HG03558 (cell line): ENCODE data around the gene ADH1C.

Experiments
- ATAC-seq: cut with Tn5 transposase; IDR thresholded peaks from one replicate; pipeline ENCODE4 v1.9.1; 2021; ENCODE audit warnings: moderate number of reproducible peaks; ENCODE audit not compliant: unreplicated experiment; ENCODE audit errors: extremely low read depth

ADH1C gene

GRCh38 chr4:99310389-99310788 is 42.2 kb downstream of the ADH1C start:
- no peak for ATAC-seq

- no peak for ATAC-seq
Measured at GRCh38 chr4:99305638-99306400, 46.7 kb downstream of the ADH1C start.

- no peak for ATAC-seq
Measured at GRCh38 chr4:99301376-99302164, 51.0 kb downstream of the ADH1C start.

DNA sequence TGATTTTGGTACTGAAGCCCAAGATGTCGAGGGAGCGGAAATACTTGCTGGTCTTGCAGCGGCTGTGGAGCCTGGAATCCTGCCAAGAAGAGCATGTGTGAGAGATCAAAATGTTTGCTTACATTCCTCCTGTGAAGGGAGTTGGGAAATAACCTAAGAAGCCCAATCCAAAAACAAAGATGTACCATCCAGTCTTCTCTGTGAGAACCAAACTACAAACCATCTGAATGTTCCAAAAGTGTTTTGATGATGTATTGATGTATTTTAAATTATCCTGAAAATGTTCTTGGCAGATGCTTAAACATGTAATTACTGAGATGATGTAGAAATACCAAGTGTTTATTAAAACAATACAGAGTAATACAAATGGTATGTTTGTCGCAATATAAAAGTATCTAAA is 51.6 kb downstream of the ADH1C start:
- no peak for ATAC-seq

DNA sequence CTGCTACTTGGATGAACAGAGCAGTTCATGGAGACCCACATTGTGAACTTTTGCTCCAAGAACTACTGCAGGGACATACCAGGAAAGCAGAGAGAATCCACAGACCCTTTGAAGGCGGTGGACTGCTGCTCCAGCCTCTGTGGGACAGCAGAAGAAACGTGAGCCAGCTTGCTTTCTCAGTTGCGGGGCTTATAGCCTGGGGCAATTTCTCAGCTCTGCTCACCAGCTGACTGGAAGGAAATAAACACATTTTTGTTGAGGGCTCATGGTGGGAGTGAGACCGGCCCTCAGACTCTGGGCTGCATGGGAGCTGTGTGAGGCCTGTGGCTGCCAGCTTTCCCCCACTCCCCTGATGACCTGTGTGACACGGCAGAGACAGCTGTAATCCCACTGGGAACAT is 59.2 kb downstream of the ADH1C start:
- ATAC-seq: no peak

- no peak for ATAC-seq
Measured at GRCh38 chr4:99290848-99291786, 61.4 kb downstream of the ADH1C start, which contains the start of gene ADH1A. ADH1A (minus strand) TSS chr4:99290985; CDS start chr4:99290914, 71 bp downstream.
